WTC11 (cell line): Measurements from ENCODE around the gene CGB2. TPM values are rescaled to one million over a fixed set of nuclear protein-coding genes. Genes with fewer than 3 reads are reported as not detected.

ENCODE experiments used
- ATAC-seq: fragments of 200-7000 bp; cut with Tn5 transposase; 2 replicates; pipeline ENCODE4 v1.10.0; 2021; ENCODE audit warnings: mild to moderate bottlenecking, moderate library complexity
- CTCF ChIA-PET: fragments of 300-600 bp; sonication (Branson Sonifier 250); formaldehyde crosslinking; loops from one replicate; lab custom pipeline; 2021; ENCODE audit warnings: antibody characterized with exemption; lab: Charles Lee
- POLR2A ChIA-PET: fragments of 350-600 bp; sonication (Branson Sonifier 250); formaldehyde crosslinking; loops from one replicate; lab custom pipeline; 2021; ENCODE audit warnings: antibody characterized with exemption; lab: Charles Lee
- DNase-seq: peaks from one replicate; pipeline ENCODE4 v3.0.0; 2021; ENCODE audit warnings: low spot score
- H3K27ac Mint-ChIP-seq: 2 replicates; pipeline ENCODE4 v1.8.0; 2021; ENCODE audit warnings: mixed read lengths
- H3K27me3 Mint-ChIP-seq: 2 replicates; pipeline ENCODE4 v1.8.0; 2021; ENCODE audit warnings: low read depth, mild to moderate bottlenecking, moderate library complexity, mixed read lengths
- H3K36me3 Mint-ChIP-seq: 2 replicates; pipeline ENCODE4 v1.8.0; 2021; ENCODE audit warnings: mixed read lengths
- H3K4me1 Mint-ChIP-seq: 2 replicates; pipeline ENCODE4 v1.8.0; 2022; ENCODE audit warnings: mixed read lengths
- H3K4me3 Mint-ChIP-seq: 2 replicates; pipeline ENCODE4 v1.8.0; 2021; ENCODE audit warnings: mild to moderate bottlenecking, moderate library complexity, mixed read lengths
- H3K9me3 Mint-ChIP-seq: 2 replicates; pipeline ENCODE4 v1.8.0; 2021; ENCODE audit warnings: mixed read lengths
- CREB1 ChIP-seq: sonication (generic); formaldehyde crosslinking; IDR thresholded peaks from 2 replicates; pipeline ENCODE4 v1.8.0; 2023; ENCODE audit warnings: mild to moderate bottlenecking, missing genetic modification reagents
- CREM ChIP-seq: sonication (generic); formaldehyde crosslinking; IDR thresholded peaks from 2 replicates; pipeline ENCODE4 v1.8.1; 2022; ENCODE audit warnings: mild to moderate bottlenecking, missing genetic modification reagents, moderate library complexity
- ELF4 ChIP-seq: sonication (generic); formaldehyde crosslinking; IDR thresholded peaks from 2 replicates; pipeline ENCODE4 v1.8.1; 2022; ENCODE audit warnings: low read depth, mild to moderate bottlenecking, moderate library complexity, missing genetic modification reagents
- EMX1 ChIP-seq: fragments of 250-450 bp; sonication (Bioruptor Pico); IDR thresholded peaks from 2 replicates; pipeline ENCODE4 v1.8.0; 2021; ENCODE audit warnings: mild to moderate bottlenecking
- HMGA2 ChIP-seq: fragments of 250-450 bp; sonication (Bioruptor Pico); IDR thresholded peaks from 2 replicates; pipeline ENCODE4 v1.4.0; 2021; ENCODE audit warnings: mild to moderate bottlenecking, moderate library complexity
- PRRX2 ChIP-seq: fragments of 250-450 bp; sonication (Bioruptor Pico); IDR thresholded peaks from 2 replicates; pipeline ENCODE4 v1.8.0; 2021; ENCODE audit warnings: mild to moderate bottlenecking
- SP1 ChIP-seq: sonication (generic); formaldehyde crosslinking; conservative IDR thresholded peaks from 2 replicates; pipeline ENCODE4 v1.8.1; 2022; ENCODE audit warnings: missing genetic modification reagents
- TEAD1 ChIP-seq: sonication (generic); formaldehyde crosslinking; IDR thresholded peaks from 2 replicates; pipeline ENCODE4 v1.8.0; 2022; ENCODE audit warnings: mild to moderate bottlenecking, missing genetic modification reagents
- ZNF232 ChIP-seq: sonication (generic); formaldehyde crosslinking; IDR thresholded peaks from 2 replicates; pipeline ENCODE4 v1.8.0; 2022; ENCODE audit warnings: mild to moderate bottlenecking, missing genetic modification reagents
- ZNF317 ChIP-seq: sonication (generic); formaldehyde crosslinking; IDR thresholded peaks from 2 replicates; pipeline ENCODE4 v1.8.1; 2023; ENCODE audit warnings: low read depth, mild to moderate bottlenecking, moderate library complexity, missing genetic modification reagents, borderline replicate concordance
- ZNF671 ChIP-seq: fragments of 250-450 bp; sonication (Bioruptor Pico); IDR thresholded peaks from 2 replicates; pipeline ENCODE4 v1.8.0; 2021; ENCODE audit warnings: mild to moderate bottlenecking
- total RNA-seq: library from RNA; stranded (reverse); gene quantifications from 3 replicates; pipeline ENCODE4 v1.2.3, GENCODE V29; 2021
- TF ChIP-seq, protein P1 (sequence below): fragments of 200-600 bp; IDR thresholded peaks from 2 replicates; pipeline ENCODE4 v1.8.0; 2022; ENCODE audit warnings: antibody characterized with exemption
- TF ChIP-seq, protein P2 (sequence below): sonication (generic); formaldehyde crosslinking; IDR thresholded peaks from 2 replicates; pipeline ENCODE4 v1.8.1; 2022; ENCODE audit warnings: low read depth, mild to moderate bottlenecking, moderate library complexity, missing genetic modification reagents, borderline replicate concordance
- TF ChIP-seq, protein P3 (sequence below): sonication (generic); formaldehyde crosslinking; IDR thresholded peaks from 2 replicates; pipeline ENCODE4 v1.8.0; 2023; ENCODE audit warnings: missing genetic modification reagents
- TF ChIP-seq, protein P4 (sequence below): sonication (generic); formaldehyde crosslinking; IDR thresholded peaks from 2 replicates; pipeline ENCODE4 v1.8.1; 2022; ENCODE audit warnings: missing genetic modification reagents, borderline replicate concordance
- TF ChIP-seq, protein P5 (sequence below): sonication (generic); formaldehyde crosslinking; IDR thresholded peaks from 2 replicates; pipeline ENCODE4 v1.8.0; 2023; ENCODE audit warnings: missing genetic modification reagents, mild to moderate bottlenecking, borderline replicate concordance
- TF ChIP-seq, protein P6 (sequence below): sonication (generic); formaldehyde crosslinking; IDR thresholded peaks from 2 replicates; pipeline ENCODE4 v1.8.1; 2022; ENCODE audit warnings: mild to moderate bottlenecking, missing genetic modification reagents, moderate library complexity, borderline replicate concordance
- TF ChIP-seq, protein P7 (sequence below): fragments of 250-450 bp; sonication (Bioruptor Pico); IDR thresholded peaks from 2 replicates; pipeline ENCODE4 v1.9.0; 2021; ENCODE audit warnings: mild to moderate bottlenecking, borderline replicate concordance

The CGB2 gene
- total RNA-seq, 1 experiment from 2014 or later = not detected

DNA sequence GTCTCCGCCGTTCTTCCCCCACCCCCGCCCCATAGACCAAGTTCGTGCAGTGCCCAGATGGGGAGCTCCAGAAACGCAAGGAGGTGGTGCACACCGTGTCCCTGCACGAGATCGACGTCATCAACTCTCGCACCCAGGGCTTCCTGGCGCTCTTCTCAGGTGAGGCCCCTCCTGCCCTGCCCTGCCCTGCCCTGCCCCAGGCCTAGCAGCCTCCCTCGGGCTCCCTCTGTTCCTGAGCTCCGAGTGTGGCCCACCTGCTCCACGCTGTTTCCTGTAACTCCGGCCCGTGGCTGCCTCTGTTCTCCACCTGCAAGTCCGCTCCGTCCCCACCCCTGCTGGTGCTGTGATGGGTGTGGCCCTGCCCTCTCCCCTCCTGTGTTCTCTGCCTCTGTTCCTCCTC lies 21.2 kb upstream of the CGB2 start:
- Mint-ChIP-seq H3K27ac (no peak overlapping the region), H3K27me3 (no peaks in the 10 kb centered on the region), H3K36me3 (peaks cover 42% of the 10 kb centered on the region), H3K4me1 (no peaks in the 10 kb centered on the region), H3K9me3 (no peaks in the 10 kb centered on the region), H3K4me3 (no peak overlapping the region)
- DNase-seq = no peak
- POLR2A ChIA-PET = no interaction called here
- no peak for ATAC-seq
- CTCF ChIA-PET = interaction anchor here (1.3 to 3.4 kb wide), 3 partner anchors 10 to 87 kb away, joined by 3 to 30 read pairs (median 7); no protein-coding TSS in a partner anchor
- TF ChIP-seq ZNF232 (CRISPR knock-in tag) = no peak

DNA sequence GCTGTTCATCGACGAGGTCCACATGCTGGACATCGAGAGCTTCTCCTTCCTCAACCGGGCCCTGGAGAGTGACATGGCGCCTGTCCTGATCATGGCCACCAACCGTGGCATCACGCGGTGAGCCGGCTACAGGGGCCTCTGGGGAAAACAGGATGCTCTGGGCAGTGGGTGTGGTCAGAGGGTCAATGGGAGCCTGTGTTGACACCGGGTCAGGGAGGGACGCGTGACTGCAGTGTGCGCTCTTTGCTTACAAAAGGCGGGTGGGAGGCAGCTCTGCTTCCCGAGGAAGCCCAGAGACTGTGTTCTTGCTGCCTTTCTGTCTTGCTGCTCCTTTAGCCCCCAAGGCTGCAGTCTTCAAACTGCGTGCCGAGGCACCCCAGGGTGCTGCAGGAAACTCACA lies 20.5 kb upstream of the CGB2 start:
- Mint-ChIP-seq H3K36me3 (peaks cover 42% of the 10 kb centered on the region), H3K27me3 (no peaks in the 10 kb centered on the region), H3K4me3 (no peak overlapping the region), H3K27ac (no peak overlapping the region), H3K9me3 (no peaks in the 10 kb centered on the region), H3K4me1 (no peaks in the 10 kb centered on the region)
- CTCF ChIA-PET = no interaction called here
- TF ChIP-seq HMGA2 (CRISPR knock-in tag) (no peak), CREM (CRISPR knock-in tag) (no peak), EMX1 (CRISPR knock-in tag) (no peak), TEAD1 (CRISPR knock-in tag) (no peak), ELF4 (no peak), SP1 (CRISPR knock-in tag) (no peak), PRRX2 (no peak), ZNF671 (CRISPR knock-in tag) (no peak), ZNF317 (CRISPR knock-in tag) (no peak), CREB1 (CRISPR knock-in tag) (no peak)
- TF ChIP-seq, protein P1, sequence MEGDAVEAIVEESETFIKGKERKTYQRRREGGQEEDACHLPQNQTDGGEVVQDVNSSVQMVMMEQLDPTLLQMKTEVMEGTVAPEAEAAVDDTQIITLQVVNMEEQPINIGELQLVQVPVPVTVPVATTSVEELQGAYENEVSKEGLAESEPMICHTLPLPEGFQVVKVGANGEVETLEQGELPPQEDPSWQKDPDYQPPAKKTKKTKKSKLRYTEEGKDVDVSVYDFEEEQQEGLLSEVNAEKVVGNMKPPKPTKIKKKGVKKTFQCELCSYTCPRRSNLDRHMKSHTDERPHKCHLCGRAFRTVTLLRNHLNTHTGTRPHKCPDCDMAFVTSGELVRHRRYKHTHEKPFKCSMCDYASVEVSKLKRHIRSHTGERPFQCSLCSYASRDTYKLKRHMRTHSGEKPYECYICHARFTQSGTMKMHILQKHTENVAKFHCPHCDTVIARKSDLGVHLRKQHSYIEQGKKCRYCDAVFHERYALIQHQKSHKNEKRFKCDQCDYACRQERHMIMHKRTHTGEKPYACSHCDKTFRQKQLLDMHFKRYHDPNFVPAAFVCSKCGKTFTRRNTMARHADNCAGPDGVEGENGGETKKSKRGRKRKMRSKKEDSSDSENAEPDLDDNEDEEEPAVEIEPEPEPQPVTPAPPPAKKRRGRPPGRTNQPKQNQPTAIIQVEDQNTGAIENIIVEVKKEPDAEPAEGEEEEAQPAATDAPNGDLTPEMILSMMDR = no peak
- TF ChIP-seq, protein P2, sequence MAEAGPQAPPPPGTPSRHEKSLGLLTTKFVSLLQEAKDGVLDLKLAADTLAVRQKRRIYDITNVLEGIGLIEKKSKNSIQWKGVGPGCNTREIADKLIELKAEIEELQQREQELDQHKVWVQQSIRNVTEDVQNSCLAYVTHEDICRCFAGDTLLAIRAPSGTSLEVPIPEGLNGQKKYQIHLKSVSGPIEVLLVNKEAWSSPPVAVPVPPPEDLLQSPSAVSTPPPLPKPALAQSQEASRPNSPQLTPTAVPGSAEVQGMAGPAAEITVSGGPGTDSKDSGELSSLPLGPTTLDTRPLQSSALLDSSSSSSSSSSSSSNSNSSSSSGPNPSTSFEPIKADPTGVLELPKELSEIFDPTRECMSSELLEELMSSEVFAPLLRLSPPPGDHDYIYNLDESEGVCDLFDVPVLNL (CRISPR knock-in tag) = no peak
- TF ChIP-seq, protein P3, sequence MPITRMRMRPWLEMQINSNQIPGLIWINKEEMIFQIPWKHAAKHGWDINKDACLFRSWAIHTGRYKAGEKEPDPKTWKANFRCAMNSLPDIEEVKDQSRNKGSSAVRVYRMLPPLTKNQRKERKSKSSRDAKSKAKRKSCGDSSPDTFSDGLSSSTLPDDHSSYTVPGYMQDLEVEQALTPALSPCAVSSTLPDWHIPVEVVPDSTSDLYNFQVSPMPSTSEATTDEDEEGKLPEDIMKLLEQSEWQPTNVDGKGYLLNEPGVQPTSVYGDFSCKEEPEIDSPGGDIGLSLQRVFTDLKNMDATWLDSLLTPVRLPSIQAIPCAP (CRISPR knock-in tag) = no peak
- TF ChIP-seq, protein P4, sequence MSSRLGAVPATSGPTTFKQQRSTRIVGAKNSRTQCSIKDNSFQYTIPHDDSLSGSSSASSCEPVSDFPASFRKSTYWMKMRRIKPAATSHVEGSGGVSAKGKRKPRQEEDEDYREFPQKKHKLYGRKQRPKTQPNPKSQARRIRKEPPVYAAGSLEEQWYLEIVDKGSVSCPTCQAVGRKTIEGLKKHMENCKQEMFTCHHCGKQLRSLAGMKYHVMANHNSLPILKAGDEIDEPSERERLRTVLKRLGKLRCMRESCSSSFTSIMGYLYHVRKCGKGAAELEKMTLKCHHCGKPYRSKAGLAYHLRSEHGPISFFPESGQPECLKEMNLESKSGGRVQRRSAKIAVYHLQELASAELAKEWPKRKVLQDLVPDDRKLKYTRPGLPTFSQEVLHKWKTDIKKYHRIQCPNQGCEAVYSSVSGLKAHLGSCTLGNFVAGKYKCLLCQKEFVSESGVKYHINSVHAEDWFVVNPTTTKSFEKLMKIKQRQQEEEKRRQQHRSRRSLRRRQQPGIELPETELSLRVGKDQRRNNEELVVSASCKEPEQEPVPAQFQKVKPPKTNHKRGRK = no peak
- TF ChIP-seq, protein P5, sequence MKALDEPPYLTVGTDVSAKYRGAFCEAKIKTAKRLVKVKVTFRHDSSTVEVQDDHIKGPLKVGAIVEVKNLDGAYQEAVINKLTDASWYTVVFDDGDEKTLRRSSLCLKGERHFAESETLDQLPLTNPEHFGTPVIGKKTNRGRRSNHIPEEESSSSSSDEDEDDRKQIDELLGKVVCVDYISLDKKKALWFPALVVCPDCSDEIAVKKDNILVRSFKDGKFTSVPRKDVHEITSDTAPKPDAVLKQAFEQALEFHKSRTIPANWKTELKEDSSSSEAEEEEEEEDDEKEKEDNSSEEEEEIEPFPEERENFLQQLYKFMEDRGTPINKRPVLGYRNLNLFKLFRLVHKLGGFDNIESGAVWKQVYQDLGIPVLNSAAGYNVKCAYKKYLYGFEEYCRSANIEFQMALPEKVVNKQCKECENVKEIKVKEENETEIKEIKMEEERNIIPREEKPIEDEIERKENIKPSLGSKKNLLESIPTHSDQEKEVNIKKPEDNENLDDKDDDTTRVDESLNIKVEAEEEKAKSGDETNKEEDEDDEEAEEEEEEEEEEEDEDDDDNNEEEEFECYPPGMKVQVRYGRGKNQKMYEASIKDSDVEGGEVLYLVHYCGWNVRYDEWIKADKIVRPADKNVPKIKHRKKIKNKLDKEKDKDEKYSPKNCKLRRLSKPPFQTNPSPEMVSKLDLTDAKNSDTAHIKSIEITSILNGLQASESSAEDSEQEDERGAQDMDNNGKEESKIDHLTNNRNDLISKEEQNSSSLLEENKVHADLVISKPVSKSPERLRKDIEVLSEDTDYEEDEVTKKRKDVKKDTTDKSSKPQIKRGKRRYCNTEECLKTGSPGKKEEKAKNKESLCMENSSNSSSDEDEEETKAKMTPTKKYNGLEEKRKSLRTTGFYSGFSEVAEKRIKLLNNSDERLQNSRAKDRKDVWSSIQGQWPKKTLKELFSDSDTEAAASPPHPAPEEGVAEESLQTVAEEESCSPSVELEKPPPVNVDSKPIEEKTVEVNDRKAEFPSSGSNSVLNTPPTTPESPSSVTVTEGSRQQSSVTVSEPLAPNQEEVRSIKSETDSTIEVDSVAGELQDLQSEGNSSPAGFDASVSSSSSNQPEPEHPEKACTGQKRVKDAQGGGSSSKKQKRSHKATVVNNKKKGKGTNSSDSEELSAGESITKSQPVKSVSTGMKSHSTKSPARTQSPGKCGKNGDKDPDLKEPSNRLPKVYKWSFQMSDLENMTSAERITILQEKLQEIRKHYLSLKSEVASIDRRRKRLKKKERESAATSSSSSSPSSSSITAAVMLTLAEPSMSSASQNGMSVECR (CRISPR knock-in tag) = no peak
- TF ChIP-seq, protein P6, sequence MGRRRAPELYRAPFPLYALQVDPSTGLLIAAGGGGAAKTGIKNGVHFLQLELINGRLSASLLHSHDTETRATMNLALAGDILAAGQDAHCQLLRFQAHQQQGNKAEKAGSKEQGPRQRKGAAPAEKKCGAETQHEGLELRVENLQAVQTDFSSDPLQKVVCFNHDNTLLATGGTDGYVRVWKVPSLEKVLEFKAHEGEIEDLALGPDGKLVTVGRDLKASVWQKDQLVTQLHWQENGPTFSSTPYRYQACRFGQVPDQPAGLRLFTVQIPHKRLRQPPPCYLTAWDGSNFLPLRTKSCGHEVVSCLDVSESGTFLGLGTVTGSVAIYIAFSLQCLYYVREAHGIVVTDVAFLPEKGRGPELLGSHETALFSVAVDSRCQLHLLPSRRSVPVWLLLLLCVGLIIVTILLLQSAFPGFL = no peak
- TF ChIP-seq, protein P7, sequence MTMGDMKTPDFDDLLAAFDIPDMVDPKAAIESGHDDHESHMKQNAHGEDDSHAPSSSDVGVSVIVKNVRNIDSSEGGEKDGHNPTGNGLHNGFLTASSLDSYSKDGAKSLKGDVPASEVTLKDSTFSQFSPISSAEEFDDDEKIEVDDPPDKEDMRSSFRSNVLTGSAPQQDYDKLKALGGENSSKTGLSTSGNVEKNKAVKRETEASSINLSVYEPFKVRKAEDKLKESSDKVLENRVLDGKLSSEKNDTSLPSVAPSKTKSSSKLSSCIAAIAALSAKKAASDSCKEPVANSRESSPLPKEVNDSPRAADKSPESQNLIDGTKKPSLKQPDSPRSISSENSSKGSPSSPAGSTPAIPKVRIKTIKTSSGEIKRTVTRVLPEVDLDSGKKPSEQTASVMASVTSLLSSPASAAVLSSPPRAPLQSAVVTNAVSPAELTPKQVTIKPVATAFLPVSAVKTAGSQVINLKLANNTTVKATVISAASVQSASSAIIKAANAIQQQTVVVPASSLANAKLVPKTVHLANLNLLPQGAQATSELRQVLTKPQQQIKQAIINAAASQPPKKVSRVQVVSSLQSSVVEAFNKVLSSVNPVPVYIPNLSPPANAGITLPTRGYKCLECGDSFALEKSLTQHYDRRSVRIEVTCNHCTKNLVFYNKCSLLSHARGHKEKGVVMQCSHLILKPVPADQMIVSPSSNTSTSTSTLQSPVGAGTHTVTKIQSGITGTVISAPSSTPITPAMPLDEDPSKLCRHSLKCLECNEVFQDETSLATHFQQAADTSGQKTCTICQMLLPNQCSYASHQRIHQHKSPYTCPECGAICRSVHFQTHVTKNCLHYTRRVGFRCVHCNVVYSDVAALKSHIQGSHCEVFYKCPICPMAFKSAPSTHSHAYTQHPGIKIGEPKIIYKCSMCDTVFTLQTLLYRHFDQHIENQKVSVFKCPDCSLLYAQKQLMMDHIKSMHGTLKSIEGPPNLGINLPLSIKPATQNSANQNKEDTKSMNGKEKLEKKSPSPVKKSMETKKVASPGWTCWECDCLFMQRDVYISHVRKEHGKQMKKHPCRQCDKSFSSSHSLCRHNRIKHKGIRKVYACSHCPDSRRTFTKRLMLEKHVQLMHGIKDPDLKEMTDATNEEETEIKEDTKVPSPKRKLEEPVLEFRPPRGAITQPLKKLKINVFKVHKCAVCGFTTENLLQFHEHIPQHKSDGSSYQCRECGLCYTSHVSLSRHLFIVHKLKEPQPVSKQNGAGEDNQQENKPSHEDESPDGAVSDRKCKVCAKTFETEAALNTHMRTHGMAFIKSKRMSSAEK (CRISPR knock-in tag) = no peak
- POLR2A ChIA-PET = no interaction called here
- DNase-seq (no peak), ATAC-seq (no peak)
